Measurements from ENCODE around the gene RABGAP1L.

- TF ChIP-seq EZH2 (IDR thresholded peaks at IDR 0.05; ENCODE audit: low read length) (no peak), CTCF (optimal IDR thresholded peaks at IDR 0.05 in 1 of 3, IDR thresholded peaks at IDR 0.05 in 1 of 3, conservative IDR thresholded peaks at IDR 0.05 in 1 of 3; ENCODE audit: extremely low read depth in 1 of 3, insufficient read depth in 2 of 3, low read length in 3 of 3) (no peak)
These were observed 519.3 kb downstream of the RABGAP1L start for GRCh38 chr1:174678657-174679056.

Measured in keratinocyte (primary cell).